Activated CD8-positive, alpha-beta T cell treated with anti-CD3 and anti-CD28 coated beads, Interleukin-2, amount 10 ng/mL, durations not matched to agents 7 days and 5 days (primary cell): ENCODE results near the gene ZNF443. TPM values are rescaled to one million over a fixed set of nuclear protein-coding genes. Genes with fewer than 3 reads are reported as not detected.
"Not testable (repeated sequence)": the region's sequence is repeated elsewhere in the genome, so short reads cannot be mapped to it uniquely, and the experiment has no call there.

ENCODE experiments used
- ATAC-seq: fragments of 150-1000 bp; cut with Tn5 transposase; one replicate; pipeline ENCODE4 v1.10.0; 2021; ENCODE audit warnings: moderate library complexity
- CTCF ChIA-PET: fragments of 350-600 bp; sonication (Branson Sonifier 250); formaldehyde crosslinking; loops from one replicate; lab custom pipeline; 2021; ENCODE audit warnings: antibody characterized with exemption; lab: Charles Lee
- POLR2A ChIA-PET: fragments of 350-600 bp; sonication (Branson Sonifier 250); formaldehyde crosslinking; loops from one replicate; lab custom pipeline; 2021; ENCODE audit warnings: antibody characterized with exemption; lab: Charles Lee
- DNase-seq: peaks from one replicate; pipeline ENCODE4 v3.0.0-alpha.2; 2020
- H3K27ac Mint-ChIP-seq: one replicate; pipeline ENCODE4 v1.8.0; 2021; ENCODE audit warnings: mild to moderate bottlenecking, mixed read lengths
- H3K27me3 Mint-ChIP-seq: one replicate; pipeline ENCODE4 v1.8.0; 2021; ENCODE audit warnings: low read depth, mixed read lengths
- H3K36me3 Mint-ChIP-seq: one replicate; pipeline ENCODE4 v1.8.0; 2021; ENCODE audit warnings: low read depth, mixed read lengths
- H3K4me1 Mint-ChIP-seq: one replicate; pipeline ENCODE4 v1.8.0; 2021; ENCODE audit warnings: low read depth, mixed read lengths
- H3K4me3 Mint-ChIP-seq: one replicate; pipeline ENCODE4 v1.8.0; 2021; ENCODE audit warnings: mild to moderate bottlenecking, mixed read lengths
- H3K9me3 Mint-ChIP-seq: one replicate; pipeline ENCODE4 v1.8.0; 2022; ENCODE audit warnings: mixed read lengths; ENCODE audit not compliant: insufficient read depth
- total RNA-seq, 2 experiments: library from RNA; stranded (reverse); gene quantifications; one replicate each; pipeline ENCODE4 v1.2.3, GENCODE V29; 2021

The ZNF443 gene
- total RNA-seq, 2 experiments from 2014 or later: 5.7 to 6.3 TPM

DNA sequence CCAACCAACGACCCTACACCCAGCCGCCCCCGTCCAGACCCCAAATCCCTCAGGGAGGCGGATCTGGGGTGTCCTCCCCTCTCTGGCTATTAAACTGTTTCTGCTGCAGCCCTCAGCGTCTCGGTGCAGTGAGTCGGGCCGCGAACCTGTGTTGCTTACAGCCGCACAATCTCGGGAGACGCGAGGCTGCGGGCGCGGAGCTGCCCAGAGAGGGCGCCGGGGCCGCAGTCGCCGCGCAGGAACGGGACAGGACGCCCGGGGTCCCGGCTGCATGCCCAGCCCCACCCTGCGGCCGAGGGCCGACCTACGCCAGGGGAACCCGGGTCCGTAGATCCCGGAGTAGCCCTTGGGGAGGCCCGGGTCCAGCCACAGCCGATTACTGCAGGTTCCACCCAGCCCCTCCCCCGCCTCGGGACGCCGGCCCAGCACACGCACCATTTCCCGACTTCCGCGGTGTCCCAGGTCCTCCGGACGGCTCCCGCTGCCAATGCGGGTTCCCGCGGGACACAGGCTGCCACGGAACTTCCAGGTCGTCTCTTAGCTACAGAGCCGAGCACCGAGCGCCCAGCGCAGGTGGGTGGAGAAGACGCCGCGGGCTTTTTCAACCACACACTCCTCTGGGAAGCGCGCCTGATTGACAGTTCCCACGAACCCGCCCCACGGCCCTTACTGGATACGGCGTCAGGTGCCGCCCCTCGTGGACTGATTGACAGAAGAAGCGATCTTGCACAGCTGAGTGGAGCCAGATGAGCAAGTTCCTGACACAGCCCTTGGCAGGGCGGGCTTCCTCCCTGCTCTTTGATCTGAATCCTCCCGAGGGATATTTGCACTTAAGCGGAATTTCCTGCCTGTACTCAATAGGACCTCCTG lies 40.0 kb downstream of the ZNF443 start, which contains the start of gene ZNF799:
TSS of gene ZNF799 (minus strand) at position 639 of the 870 bp plus-strand sequence. CDS start at position 438, 201 bp downstream.
- ChIA-PET POLR2A (interaction anchor here (0.6 kb wide), 1 partner anchor 337 kb away, joined by 4 read pairs; no protein-coding TSS in a partner anchor), CTCF (interaction anchor here (1.2 kb wide), 1 partner anchor 95 kb away, joined by 3 read pairs; no protein-coding TSS in a partner anchor)
- Mint-ChIP-seq H3K36me3 (peaks cover 22% of the 10 kb centered on the region), H3K27me3 (no peaks in the 10 kb centered on the region), H3K27ac (peak within 1 kb of the TSS; percentile 82), H3K4me3 (peak within 1 kb of the TSS; percentile 90), H3K9me3 (peaks cover 37% of the 10 kb centered on the region), H3K4me1 (peaks cover 9% of the 10 kb centered on the region)
- DNase-seq (peak; percentile 92), ATAC-seq (peak; percentile 97)

DNA sequence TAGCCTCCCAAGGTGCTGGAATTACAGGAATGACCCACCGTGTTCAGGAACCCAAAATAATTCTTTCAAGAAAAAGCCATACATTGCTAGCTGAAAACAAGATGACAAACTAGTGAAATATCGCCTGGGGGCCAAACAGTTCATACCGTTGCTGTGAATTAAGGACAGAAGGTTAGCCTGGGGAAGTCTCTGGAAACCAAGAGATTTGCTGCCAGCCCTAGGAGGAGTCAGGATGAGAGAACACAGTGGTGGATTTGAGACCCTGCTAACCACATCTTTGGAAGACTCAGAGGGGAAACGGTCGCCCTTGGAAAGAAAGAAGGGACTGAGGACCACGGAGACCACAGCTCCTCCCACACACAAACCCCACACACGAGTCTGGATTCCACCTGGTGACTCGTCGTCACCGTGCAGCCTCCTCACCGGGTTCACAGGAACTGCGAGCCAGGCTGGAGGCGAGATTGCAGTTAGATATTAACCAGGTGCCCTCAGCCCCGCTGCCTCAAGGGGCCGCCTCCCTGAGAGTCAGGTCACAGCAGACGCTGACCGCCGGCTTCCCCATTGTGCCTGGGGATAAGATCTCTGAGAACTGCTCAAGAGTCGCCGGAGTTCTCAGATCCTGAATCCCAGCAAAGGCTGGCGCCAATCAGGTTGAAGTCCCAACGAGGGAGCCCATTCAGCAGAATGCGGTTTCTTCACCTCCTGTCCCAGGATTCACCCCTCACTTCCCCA lies 40.8 kb downstream of the ZNF443 start:
- H3K27me3 Mint-ChIP-seq, CTCF ChIA-PET, H3K4me1 Mint-ChIP-seq: not testable (repeated sequence)
- Mint-ChIP-seq H3K4me3 (peak overlapping the region; percentile 90), H3K36me3 (peaks cover 27% of the 10 kb centered on the region), H3K9me3 (peaks cover 33% of the 10 kb centered on the region), H3K27ac (peak overlapping the region; percentile 46)
- ATAC-seq: peak; percentile 33
- POLR2A ChIA-PET: interaction anchor here (0.9 kb wide), 1 partner anchor 41 kb away, joined by 3 read pairs; the partner anchor contains the start of gene ZNF443
- DNase-seq: peak; percentile 29

DNA sequence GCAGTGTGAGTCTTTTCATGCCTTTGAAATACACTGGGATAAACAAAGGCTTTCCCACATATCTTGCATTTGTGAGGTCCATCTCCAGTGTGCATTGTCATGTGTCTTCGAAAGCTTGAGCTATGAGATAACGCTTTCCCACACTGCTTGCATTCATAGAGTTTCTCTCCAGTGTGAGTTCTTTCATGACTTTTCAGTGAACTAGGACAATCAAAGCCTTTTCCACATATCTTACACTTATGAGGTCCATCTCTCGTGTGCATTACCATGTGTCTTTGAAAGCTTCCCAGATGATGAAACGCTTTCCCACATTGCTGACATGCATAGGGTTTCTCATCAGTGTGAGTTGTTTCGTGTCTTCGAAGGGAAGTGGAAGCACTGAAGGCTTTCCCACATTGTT lies 49.7 kb downstream of the ZNF443 start:
- H3K4me3 Mint-ChIP-seq, DNase-seq, ATAC-seq, H3K4me1 Mint-ChIP-seq, CTCF ChIA-PET, H3K27ac Mint-ChIP-seq, H3K27me3 Mint-ChIP-seq: not testable (repeated sequence)
- POLR2A ChIA-PET: interaction anchor here (0.6 kb wide), 1 partner anchor 550 kb away, joined by 3 read pairs; no protein-coding TSS in a partner anchor
- peaks cover 69% of the 10 kb centered on the region for H3K36me3 Mint-ChIP-seq
- H3K9me3 Mint-ChIP-seq: peaks cover 38% of the 10 kb centered on the region

DNA sequence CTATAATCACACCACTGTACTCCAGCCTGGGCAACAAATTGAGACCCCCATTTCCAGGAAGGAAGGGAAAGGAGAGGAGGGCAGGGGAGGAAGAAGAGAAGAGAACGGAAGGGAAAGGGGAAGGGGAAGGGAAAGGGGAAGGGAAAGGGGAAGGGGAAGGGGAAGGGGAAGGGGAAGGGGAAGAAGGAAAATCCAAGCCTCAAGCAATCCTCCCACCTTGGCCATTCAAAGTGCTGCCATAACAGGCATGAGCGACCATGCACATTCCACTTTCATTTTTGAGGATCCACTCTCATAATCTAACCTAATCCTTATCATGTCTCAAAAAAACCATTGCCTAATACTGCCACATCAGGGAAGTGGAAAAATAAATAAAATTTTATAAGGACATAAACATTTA lies 54.5 kb downstream of the ZNF443 start:
- Mint-ChIP-seq H3K36me3 (peaks cover 55% of the 10 kb centered on the region), H3K9me3 (peaks cover 24% of the 10 kb centered on the region)
- CTCF ChIA-PET, H3K27me3 Mint-ChIP-seq, H3K27ac Mint-ChIP-seq, POLR2A ChIA-PET, DNase-seq, H3K4me3 Mint-ChIP-seq, ATAC-seq, H3K4me1 Mint-ChIP-seq: not testable (repeated sequence)

DNA sequence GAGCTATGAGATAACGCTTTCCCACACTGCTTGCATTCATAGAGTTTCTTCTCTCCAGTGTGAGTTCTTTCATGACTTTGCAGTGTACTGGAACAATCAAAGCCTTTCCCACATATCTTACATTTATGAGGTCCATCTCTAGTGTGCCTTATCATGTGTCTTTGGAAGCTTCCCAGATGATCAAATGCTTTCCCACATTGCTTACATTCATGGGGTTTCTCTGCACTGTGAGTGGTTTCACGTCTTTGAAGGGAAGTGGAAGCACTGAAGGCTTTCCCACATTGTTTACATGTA lies 60.4 kb downstream of the ZNF443 start:
- Mint-ChIP-seq H3K4me1 (no peaks in the 10 kb centered on the region), H3K27me3 (no peaks in the 10 kb centered on the region), H3K4me3 (no peak overlapping the region), H3K9me3 (peaks cover 37% of the 10 kb centered on the region), H3K27ac (no peak overlapping the region), H3K36me3 (peaks cover 33% of the 10 kb centered on the region)
- no peak for ATAC-seq
- DNase-seq: no peak
- ChIA-PET POLR2A (no interaction called here), CTCF (no interaction called here)

DNA sequence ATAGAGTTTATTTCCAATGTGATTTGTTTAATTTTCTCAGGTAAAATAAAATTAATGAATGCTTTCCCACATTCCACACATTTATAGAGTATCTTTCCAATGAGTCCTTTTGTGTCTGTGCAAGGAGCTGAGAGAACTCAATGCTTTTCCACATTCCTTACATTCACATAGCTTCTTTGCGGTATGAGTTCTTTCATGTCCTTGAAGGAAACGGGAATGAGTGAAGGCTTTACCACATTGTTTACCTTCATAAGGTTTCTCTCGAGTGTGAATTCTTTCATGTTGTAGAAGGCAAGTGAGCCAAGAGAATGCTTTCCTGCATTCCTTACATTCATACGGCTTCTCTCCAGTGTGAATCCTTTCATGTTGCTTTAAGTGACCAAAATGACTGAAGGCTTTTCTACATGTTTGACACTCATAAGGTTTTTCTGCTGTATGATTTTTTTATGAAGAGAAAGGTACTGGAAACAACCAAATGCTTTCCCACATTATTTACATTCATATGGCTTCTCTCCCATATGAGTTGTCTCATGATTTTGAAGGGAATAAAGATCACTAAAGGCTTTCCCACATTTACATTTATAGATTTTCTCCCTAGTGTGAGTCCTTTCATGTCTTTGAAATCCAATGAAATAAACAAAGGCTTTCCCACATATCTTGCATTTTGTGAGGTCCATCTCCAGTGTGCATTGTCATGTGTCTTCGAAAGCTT lies 60.9 kb downstream of the ZNF443 start:
- H3K4me1 Mint-ChIP-seq: no peaks in the 10 kb centered on the region
- H3K36me3 Mint-ChIP-seq: peaks cover 29% of the 10 kb centered on the region
- DNase-seq (no peak), ATAC-seq (no peak)
- H3K4me3 Mint-ChIP-seq: no peak overlapping the region
- CTCF ChIA-PET: no interaction called here
- H3K27ac Mint-ChIP-seq: no peak overlapping the region
- no peaks in the 10 kb centered on the region for H3K27me3 Mint-ChIP-seq
- H3K9me3 Mint-ChIP-seq: peaks cover 41% of the 10 kb centered on the region
- POLR2A ChIA-PET: no interaction called here

Other genes with a start within 250 kb of the ZNF443 start
- gene ZNF44, start 146.1 kb downstream of the ZNF443 start, total RNA-seq: 10 to 100 TPM in 1 of 2 experiments, 1 to 10 TPM in 1; 9.8 to 11.6 TPM
- 1 to 10 TPM; 3.1 to 3.2 TPM for gene ZNF563, start 107.4 kb downstream of the ZNF443 start, total RNA-seq
- 1 to 10 TPM; 1.3 to 2.0 TPM for gene ZNF442, start 75.3 kb downstream of the ZNF443 start, total RNA-seq
- 1 to 10 TPM; 4.5 to 4.7 TPM for gene ZNF799, start 39.8 kb downstream of the ZNF443 start, total RNA-seq
- gene ZNF709, start 43.8 kb upstream of the ZNF443 start, total RNA-seq: 1 to 10 TPM; 1.7 to 3.1 TPM
- gene ZNF564, start 110.5 kb upstream of the ZNF443 start, total RNA-seq: 10 to 100 TPM; 10.3 to 10.5 TPM
- 10 to 100 TPM; 16.2 to 16.5 TPM for gene ZNF490, start 169.8 kb upstream of the ZNF443 start, total RNA-seq
- 10 to 100 TPM; 26.6 to 29.4 TPM for gene ZNF791, start 169.9 kb upstream of the ZNF443 start, total RNA-seq
- 100 to 1,000 TPM in 1 of 2 experiments, 10 to 100 TPM in 1; 95.5 to 102 TPM for gene MAN2B1, start 225.7 kb upstream of the ZNF443 start, total RNA-seq
- 10 to 100 TPM; 16.4 to 19.4 TPM for gene WDR83, start 225.8 kb upstream of the ZNF443 start, total RNA-seq
- gene DHPS, start 240.9 kb upstream of the ZNF443 start, total RNA-seq: 100 to 1,000 TPM; 109 to 121 TPM
- not detected for gene GNG14, start 247.0 kb upstream of the ZNF443 start, total RNA-seq